Psoas muscle (tissue), 8 donors: Measurements from ENCODE around the gene MPPED2. TPM values are rescaled to one million over a fixed set of nuclear protein-coding genes. Genes with fewer than 3 reads are reported as not detected.

Experiments used
- ATAC-seq, 4 donors: fragments of 200-7000 bp; cut with Tn5 transposase; one replicate each; pipeline ENCODE4 v1.9.1; 2020; ENCODE audit warnings: moderate library complexity in 3 of 4, mild to moderate bottlenecking in 2 of 4
- DNase-seq, 2 donors: peaks; one replicate each; pipeline ENCODE4 v3.0.0-alpha.2; 2020
- H3K27ac ChIP-seq: fragments of 200-600 bp; one replicate; pipeline ENCODE4 v1.8.0; 2022
- H3K27me3 ChIP-seq, 3 donors: fragments of 200-600 bp in 1 of 3; one replicate each; pipeline versions ENCODE4 v1.6.1 to v1.8.0; 2013 to 2022; ENCODE audit warnings: low read length in 2 of 3, mild to moderate bottlenecking in 2 of 3, moderate library complexity in 1 of 3; ENCODE audit not compliant: insufficient read depth in 3 of 3
- H3K36me3 ChIP-seq, 2 donors: fragments of 200-600 bp in 1 of 2; one replicate each; pipeline versions ENCODE4 v1.6.1 to v1.8.0; 2013 to 2022; ENCODE audit warnings: low read depth in 1 of 2, mild to moderate bottlenecking in 1 of 2, moderate library complexity in 1 of 2; ENCODE audit not compliant: insufficient read depth in 1 of 2
- H3K4me1 ChIP-seq: fragments of 200-600 bp; one replicate; pipeline ENCODE4 v1.8.0; 2022
- H3K4me3 ChIP-seq: fragments of 200-600 bp; one replicate; pipeline ENCODE4 v1.8.0; 2022; ENCODE audit warnings: mild to moderate bottlenecking
- H3K9me3 ChIP-seq: fragments of 200-600 bp; one replicate; pipeline ENCODE4 v1.8.0; 2022
- CTCF ChIP-seq: fragments of 200-600 bp; IDR thresholded peaks from one replicate; pipeline ENCODE4 v1.8.0; 2022; ENCODE audit warnings: antibody characterized with exemption
- WGBS, 3 donors: extraction: QIAGEN DNeasy Blood & Tissue Kit; methylation state at CpG; one replicate each; pipeline versions ENCODE4 v1.1.6 to v1.1.7; 2013; 5-methylcytosine and 5-hydroxymethylcytosine counted together
- intact Hi-C, 2 donors: fragments of 100-400 bp; cut with DNase I; formaldehyde crosslinking; loops; one replicate each; pipeline versions ENCODE4 v1.11.0 to v1.14.2; 2022
- polyA plus RNA-seq, 3 donors: library from polyadenylated mRNA; stranded (reverse); fragments of 200-250 nt; gene quantifications; one replicate each; pipeline ENCODE4 v1.2.3, GENCODE V29; 2013
- total RNA-seq, 4 donors: library from RNA; stranded (reverse); fragmentation: NEBNext Ultra II Directional in 2 of 4; extraction: Animal tissue kit (Norgen Biotek cat#: 25700) in 2 of 4; gene quantifications; one replicate each; pipeline versions ENCODE4 v1.2.1 to v1.2.4, GENCODE V29; 2021 to 2023
- donor health status: healthy with polysubstance abuse.
- donor health status: DM: no; HTN: no; CAD: no; lungs with moderate emphysema.
- donor health status: Bipolar disorder and iron deficiency.
- donor health status: healthy.
- donor health status: DM: yes; HTN: yes; CAD: no.
- donor health status: DM: no; HTN: no; CAD: no.
- donor health status: DM: no; HTN: no; CAD: no.
- donor health status: DM: yes; HTN: yes; CAD: no.

Gene MPPED2
- total and polyA plus RNA-seq, 7 donors: 0.44 to 7.9 (median 3.4) TPM

- Histone ChIP-seq H3K4me1 (peaks cover 31% of the 10 kb centered on the region), H3K27ac (no peak overlapping the region)
- DNase-seq: no peak
Measured at GRCh38 chr11:30455025-30455424, 131.1 kb downstream of the MPPED2 start.

GRCh38 chr11:30454541-30454940 is 131.6 kb downstream of the MPPED2 start:
- peaks cover 31% of the 10 kb centered on the region for H3K4me1 ChIP-seq
- 39 to 67% (median 54%) methylated on average over 2 of the region's 2 CpGs for WGBS, 3 donors
- no peaks in the 10 kb centered on the region for H3K9me3 ChIP-seq
- intact Hi-C loops: no loop called here
- ATAC-seq (no peak), DNase-seq (no peak)
- H3K4me3 ChIP-seq: no peak overlapping the region
- TF ChIP-seq CTCF: no peak
- H3K27me3 ChIP-seq: no peaks in the 10 kb centered on the region
- H3K27ac ChIP-seq: no peak overlapping the region
- H3K36me3 ChIP-seq: no peaks in the 10 kb centered on the region

More at GRCh38 chr11:30455025-30455424, 131.1 kb downstream of the MPPED2 start:
- ATAC-seq: no peak
- no peaks in the 10 kb centered on the region for H3K36me3 ChIP-seq
- no peaks in the 10 kb centered on the region for H3K27me3 ChIP-seq
- intact Hi-C loops: no loop called here
- no peak overlapping the region for H3K4me3 ChIP-seq
- TF ChIP-seq CTCF: no peak
- H3K9me3 ChIP-seq: no peaks in the 10 kb centered on the region
- WGBS, 3 donors: 60 to 79% (median 70%) methylated on average over 2 of the region's 2 CpGs

- ATAC-seq: no peak
- H3K27ac ChIP-seq: no peak overlapping the region
- DNase-seq: no peak
- no peak for TF ChIP-seq CTCF
- 60 to 64% (median 61%) methylated on average over 5 of the region's 5 CpGs for WGBS, 3 donors
- no peak overlapping the region for H3K4me3 ChIP-seq
- no peaks in the 10 kb centered on the region for H3K27me3 ChIP-seq
- H3K36me3 ChIP-seq: no peaks in the 10 kb centered on the region
- peaks cover 31% of the 10 kb centered on the region for H3K4me1 ChIP-seq
- H3K9me3 ChIP-seq: no peaks in the 10 kb centered on the region
- intact Hi-C loops: no loop called here
Measured at GRCh38 chr11:30454111-30454510, 132.0 kb downstream of the MPPED2 start.

- no peak for TF ChIP-seq CTCF
- intact Hi-C loops: no loop called here
- Histone ChIP-seq H3K27me3 (no peaks in the 10 kb centered on the region), H3K36me3 (no peaks in the 10 kb centered on the region), H3K27ac (no peak overlapping the region), H3K9me3 (no peaks in the 10 kb centered on the region), H3K4me1 (peaks cover 31% of the 10 kb centered on the region), H3K4me3 (no peak overlapping the region)
- no peak for DNase-seq
- ATAC-seq: no peak
- 84 to 91% (median 88%) methylated on average over 1 of the region's 1 CpG for WGBS, 3 donors
Measured at GRCh38 chr11:30453705-30454104, 132.4 kb downstream of the MPPED2 start.

- intact Hi-C loops: no loop called here
- DNase-seq (no peak), ATAC-seq (no peak)
- no peaks in the 10 kb centered on the region for H3K27me3 ChIP-seq
- H3K4me3 ChIP-seq: no peak overlapping the region
- WGBS, 3 donors: 77 to 83% (median 80%) methylated on average over 1 of the region's 1 CpG
- no peak for TF ChIP-seq CTCF
- H3K4me1 ChIP-seq: peaks cover 31% of the 10 kb centered on the region
- H3K9me3 ChIP-seq: no peaks in the 10 kb centered on the region
- no peak overlapping the region for H3K27ac ChIP-seq
- H3K36me3 ChIP-seq: no peaks in the 10 kb centered on the region
Measured at GRCh38 chr11:30452842-30453241, 133.3 kb downstream of the MPPED2 start.
